ENCODE data around the gene TLN1.
A peak's percentile ranks its signal among the peaks of the same experiment; 100 is the strongest.

The TLN1 gene

GRCh38 chr9:35754264-35754663 is 22.3 kb upstream of the TLN1 start, which contains the start of gene MSMP:
MSMP (minus strand) TSS chr9:35754276; CDS start chr9:35754129, 147 bp downstream.
- DNase-seq, result no peak

DNA sequence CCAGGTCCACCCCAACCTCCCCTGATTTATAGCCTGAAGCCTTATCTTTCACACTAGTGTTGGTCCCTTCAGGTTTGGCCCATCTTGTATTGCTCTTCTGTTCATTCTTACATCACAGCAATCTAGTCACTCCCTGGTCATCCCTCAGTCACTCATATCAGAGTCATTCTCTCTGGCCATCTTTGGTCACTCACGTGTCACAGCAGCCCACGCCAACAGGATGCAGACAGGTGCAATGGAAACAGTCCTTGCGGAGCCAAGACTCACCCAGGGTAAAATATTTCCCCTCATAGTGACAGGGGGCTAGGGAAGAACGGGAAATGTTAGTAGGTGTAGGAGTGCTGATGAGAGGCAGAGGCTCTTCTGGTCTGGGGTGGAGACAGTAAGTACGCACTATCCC is 21.5 kb upstream of the TLN1 start:
- DNase-seq, result no peak

DNA sequence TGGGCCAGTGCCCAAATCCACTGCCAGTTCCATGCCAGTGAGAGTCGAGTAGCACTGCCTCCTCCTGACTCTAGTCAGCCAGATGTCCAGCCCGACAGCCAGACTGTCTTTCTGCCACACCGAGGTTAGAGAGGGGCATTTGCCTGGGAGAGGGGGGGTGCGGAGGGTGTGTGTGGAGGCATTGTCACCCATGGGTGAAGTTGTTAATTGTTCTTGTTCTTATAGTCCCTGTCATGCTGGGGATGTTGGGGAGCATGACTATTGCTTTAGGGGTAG is 18.2 kb upstream of the TLN1 start:
- DNase-seq, result no peak

GRCh38 chr9:35749515-35750255 is 17.7 kb upstream of the TLN1 start:
- peak; percentile 60 for DNase-seq

DNA sequence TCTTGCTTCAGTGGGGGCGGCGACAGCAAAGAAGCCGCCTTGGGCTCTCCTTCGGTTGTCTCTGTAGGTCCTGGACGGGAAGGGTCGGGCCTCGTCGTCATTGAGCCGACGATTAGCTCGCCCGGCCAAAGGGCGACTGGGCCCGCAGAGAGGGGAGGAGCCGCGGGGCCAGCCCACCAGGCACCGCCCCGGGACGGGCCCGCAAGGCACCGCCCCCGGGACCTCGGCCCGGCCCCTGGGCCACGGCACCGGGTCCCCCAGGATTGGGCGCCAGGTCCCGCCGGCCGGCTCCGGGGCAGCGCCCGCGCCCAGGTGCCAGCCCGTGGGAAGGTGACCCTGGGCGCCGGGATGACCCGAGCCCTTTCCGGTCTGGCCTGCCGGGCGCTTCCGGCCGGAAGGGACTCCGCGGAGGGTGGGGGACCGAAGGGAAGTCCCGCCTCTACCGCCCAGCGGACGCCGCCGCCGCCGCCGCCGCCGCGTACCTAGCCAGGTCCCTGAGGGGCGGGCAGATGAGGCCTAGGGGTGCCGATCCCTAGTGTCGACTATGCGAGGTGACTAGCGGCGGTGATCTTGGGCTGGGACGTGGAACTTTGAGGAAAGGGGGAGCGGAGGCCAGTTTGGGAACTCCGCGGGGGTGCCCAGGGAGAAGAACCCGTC is 17.0 kb upstream of the TLN1 start, which contains the start of the genes GBA2 and RGP1:
Gene GBA2, minus strand, starts transcription at position 371 of the 657 bp plus-strand sequence. CDS start 524 bp downstream, outside the sequence.
Gene RGP1, plus strand, starts transcription at position 430 of the 657 bp plus-strand sequence. CDS start 469 bp downstream, outside the sequence.
- DNase-seq, result peak; percentile 83

DNA sequence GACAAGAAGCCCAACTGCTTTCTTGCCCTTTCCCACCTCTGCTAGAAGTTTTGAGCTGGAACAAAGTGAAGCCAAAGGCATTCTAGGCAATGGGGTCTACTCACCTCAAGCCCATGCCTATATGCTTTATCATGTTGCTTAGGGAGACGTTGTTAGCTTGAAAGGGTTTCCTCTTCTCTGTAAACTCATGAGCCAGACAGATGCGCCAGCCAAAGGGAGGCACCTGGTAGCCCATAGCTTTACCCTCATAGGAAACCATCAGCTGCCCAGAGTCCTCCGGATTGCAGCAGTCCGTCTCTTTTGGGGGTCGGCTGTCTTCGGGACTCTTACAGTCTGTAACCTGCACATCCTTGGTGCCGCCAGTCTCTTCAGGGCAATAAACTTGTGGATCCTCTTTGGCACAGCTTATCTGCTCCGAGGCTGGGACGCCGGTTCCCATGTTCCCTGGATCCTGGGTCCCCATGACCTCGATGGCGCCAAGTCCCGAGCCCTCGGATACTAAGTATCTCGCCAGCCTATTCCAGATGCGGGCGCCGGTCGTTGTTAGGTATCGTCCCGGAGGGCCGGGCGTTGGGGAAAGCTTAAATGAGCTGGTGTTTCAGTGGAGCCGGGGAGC is 16.4 kb upstream of the TLN1 start:
- DNase-seq, result no peak

- no peak for DNase-seq
Measured at GRCh38 chr9:35746583-35746982, 14.6 kb upstream of the TLN1 start.

- no peak for DNase-seq
Measured at GRCh38 chr9:35745569-35745968, 13.6 kb upstream of the TLN1 start.

DNA sequence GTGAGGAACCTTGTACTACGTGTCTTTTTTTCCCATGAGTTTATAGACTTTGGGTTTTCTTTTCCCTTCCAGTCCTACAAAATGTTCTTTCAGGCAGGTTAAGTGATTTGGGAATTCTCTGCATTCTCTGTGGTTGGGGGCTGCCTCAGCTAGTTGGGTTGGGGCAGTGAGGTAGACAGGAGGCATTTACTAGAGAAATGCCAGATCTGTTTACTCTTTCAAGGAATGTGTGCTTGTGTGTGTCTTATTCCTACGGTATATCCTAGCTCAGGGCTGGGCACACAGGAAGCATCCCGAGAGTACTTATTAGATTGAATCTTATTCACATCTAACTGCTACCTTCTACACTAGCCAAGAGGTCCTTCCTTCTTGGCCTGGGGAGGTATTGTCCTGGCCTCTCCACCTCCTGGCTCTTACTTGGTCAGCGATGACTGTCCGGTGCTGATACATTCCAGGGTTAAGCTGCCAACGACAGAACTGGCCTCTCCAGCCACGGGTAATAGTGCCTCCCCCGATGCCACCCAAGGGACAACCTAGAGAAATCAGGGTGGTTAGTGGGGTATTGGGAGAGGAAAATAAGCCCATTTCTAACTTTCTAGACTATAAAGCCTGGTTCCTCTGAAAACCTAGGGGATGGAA is 12.0 kb upstream of the TLN1 start:
- DNase-seq, result no peak

- no peak for DNase-seq
Measured at GRCh38 chr9:35743452-35743851, 11.5 kb upstream of the TLN1 start.

DNA sequence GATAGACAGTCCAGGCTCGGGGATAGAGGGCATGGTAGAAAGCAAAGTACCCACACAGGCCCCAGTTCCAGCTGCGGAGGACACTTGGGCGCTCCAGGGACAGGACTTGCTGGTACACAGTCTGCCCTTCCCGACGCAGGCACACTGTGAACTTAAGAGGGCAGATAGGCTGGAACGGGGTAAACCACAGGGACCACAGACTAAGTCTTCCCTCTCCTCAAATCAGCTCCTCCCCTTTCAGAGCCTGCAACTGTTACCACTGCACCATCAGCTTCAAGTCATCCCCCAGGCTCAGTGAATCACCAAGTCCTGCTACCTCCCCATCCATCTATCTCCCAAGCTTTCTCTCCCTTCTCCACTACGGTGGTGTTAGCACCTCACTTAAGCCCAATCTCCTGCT is 9.7 kb upstream of the TLN1 start:
- DNase-seq, result no peak

DNA sequence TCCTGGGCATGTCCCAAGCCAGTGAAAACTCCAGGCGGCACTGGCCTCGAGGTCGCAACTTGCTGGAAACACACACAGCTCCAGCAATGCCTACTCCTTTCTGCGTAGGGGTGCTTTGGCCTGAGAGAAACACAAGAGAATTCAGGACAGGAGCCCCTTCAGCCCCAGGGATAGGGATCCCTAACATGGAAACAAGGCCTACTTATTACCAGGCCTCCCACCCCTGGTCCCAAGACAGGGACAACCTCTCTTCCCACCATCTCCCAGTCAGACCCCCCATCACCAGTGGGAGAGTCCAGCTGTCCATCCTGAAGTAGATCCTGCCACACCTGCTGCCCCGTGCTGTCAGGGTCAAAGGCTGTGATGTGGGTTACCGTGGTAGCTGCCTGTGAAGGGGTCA is 8.2 kb upstream of the TLN1 start:
- no peak for DNase-seq

DNA sequence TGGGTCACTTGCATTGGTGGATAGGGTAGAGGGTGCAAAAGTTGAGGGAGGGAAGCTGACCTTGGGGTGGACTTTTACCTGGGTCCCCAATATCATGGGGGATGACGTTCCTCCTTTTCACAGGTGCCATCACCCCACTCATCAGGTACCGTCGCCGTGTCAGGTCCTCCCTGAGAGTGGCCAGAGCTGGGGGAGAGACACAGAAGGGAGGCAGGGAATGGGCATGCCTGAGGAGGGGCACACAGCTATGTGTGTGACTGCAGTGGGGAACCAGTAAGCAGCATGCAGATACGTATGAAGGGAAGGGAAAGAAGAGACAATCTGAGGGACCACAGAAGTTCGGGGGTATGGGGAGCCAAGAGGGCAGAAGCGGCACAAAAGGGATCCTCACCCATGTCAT is 6.9 kb upstream of the TLN1 start:
- DNase-seq, result no peak

- no peak for DNase-seq
Measured at GRCh38 chr9:35738186-35738585, 6.2 kb upstream of the TLN1 start.

DNA sequence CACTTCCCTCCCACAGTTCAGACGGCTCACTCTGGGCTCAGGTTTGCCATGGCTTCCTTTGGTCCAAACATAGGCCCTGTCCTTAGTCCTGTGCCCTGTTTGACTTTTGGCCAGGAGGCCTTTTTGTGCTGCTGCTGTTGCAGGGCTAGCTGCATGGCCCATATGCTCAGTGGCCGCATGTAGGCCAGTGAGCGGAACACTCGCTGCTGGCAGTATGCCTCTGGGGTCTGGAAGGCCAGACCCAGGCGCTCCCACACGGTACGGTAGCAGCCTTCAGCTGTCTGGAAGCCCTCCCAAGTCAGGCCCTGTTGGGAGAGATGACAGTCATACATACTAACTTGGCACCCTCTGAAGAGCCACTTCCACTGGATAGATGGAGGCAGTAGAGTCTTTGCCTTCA is 5.1 kb upstream of the TLN1 start:
- DNase-seq, result no peak

DNA sequence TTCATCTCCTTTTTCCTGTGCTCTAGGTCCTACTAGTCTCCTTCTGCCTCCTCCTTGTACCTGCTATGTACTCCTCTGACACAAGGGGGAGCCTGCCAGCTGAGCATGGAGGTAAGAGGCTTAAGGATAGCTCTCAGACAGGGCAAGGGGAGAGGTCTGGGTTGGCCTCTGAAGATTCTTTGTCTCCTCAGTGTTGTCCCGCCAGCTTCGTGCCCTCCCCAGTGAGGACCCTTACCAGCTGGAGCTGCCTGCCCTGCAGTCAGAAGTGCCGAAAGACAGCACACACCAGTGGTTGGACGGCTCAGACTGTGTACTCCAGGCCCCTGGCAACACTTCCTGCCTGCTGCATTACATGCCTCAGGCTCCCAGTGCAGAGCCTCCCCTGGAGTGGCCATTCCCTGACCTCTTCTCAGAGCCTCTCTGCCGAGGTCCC is 4.2 kb upstream of the TLN1 start:
- DNase-seq, result peak; percentile 74

DNA sequence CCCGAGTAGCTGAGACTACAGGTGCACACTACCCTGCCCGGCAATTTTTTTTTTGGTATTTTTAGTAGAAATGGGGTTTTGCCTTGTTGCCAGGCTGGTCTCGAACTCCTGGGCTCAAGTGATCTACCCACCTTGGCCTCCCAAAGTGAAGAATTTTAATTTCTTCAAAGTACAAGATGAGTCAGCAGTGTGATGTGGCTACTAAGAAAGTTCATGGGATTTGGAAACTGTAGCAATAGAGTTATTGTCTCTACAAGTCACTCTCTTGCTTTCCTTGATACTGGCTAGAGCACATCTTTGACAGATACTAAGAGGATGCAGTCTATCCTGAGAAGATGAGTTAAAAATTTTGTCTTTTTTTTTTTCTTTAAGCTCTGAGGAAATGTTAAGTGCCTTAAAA is 2.1 kb upstream of the TLN1 start:
- no peak for DNase-seq

DNA sequence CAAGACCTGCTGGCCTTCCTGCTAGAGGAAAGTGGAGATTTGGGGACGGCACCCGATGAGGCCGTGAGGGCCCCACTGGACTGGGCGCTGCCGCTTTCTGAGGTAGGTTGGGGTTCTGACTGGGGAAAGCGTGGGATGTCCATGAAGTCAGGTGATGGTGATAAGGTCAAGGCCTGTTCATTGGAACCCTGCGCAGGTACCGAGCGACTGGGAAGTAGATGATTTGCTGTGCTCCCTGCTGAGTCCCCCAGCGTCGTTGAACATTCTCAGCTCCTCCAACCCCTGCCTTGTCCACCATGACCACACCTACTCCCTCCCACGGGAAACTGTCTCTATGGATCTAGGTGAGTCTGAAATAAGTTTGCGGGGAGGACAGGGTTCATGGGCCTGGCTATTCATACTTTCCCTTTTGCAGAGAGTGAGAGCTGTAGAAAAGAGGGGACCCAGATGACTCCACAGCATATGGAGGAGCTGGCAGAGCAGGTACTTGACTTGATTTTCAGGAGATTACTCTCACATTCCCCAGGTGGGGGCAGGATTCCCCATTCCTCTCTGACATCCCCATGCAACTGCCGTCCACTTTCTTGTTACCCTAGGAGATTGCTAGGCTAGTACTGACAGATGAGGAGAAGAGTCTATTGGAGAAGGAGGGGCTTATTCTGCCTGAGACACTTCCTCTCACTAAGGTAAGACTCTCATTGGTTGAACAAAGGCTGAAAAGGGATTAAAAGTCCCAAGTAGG is 976 bp upstream of the TLN1 start:
- DNase-seq, result peak; percentile 47

DNA sequence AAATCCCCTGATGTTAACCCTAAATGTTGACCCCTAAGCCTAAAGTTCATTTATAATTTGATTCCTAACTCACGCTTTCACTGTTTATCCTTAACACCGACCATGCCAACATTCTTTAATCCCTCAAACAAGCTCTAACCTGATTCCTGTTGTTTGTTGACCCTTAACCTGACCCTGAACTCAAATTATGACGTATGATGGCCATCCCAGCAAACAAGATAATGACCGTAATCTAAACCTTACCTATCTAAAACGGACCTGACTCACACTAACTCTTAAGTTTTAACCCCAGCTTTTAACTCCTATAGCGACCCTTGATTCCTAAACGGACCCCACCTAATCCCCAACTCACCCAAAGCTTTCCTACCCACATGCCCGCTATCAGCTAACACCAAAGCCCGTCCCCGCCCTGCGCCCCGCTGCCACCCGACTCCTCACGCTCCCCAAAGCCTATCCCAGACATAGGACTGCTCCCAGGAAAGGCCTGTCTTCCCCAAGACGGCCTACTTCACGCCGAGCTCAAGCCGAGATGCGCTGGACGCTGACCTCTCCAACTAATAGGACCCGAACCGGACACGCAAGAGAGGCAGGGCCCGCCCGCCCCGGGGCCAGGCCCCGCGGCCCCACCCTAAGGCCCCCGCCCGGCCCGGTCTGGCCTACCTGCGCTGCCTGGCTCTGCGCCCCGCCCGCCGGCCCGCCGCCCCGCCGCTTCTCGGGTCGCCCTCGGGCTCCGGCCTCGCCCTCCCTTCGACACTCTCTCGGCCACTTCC is 395 bp downstream of the TLN1 start:
- peak; percentile 47 for DNase-seq

DNA sequence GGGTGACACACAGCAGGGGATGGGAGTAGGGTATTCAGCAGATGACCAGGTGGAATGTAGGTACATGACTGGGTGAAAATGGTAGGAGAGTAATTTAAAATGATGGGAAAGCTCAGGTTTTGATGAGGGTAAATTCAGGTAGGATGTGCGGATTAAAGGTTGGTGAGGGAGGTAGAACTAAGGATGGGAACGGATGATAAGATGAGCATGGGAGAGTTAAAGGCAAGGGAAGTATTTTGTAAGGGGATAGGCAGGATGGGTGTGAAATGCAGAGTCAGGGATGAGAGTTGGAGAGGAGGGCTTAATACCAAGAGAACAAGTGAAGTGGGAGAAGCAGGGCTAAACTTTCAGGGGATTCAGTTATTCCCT is 1.5 kb downstream of the TLN1 start:
- DNase-seq, result no peak

DNA sequence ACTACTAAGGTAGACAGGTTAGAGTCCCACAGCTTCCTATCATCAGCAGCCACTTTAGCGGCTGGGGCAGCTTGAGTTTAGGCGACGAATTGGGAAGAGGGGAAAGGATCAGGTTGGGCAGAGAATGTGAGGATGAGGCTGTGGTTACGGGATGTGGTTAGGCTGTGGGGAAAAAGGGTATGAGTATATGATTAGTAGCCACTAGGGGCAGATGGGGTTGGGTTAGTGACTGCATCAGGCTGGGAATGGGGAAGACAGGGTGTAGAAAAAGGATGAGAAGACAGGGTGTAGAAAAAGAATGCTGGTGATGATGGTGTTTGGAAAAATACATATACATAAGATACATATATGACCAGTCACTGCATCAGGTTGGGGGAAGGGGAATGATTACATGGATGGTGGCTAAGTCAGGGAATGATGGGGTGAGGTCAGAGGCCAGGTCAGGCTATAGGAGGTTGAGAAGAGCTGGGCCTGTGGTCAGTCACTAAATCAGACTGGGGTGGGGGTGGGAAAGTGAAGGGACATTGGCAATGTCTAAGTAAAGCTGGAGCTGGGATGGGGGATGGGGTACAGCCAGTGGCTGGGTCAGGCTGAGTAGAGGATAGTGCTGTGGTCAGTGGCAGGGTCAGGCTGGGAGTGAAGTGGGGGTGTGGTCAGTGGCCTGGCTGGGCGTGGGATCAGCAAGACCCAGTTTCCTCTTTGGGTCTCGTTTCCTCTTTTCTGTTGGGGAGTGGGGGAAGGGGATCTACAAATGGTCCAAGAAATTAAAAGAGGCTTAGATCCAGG is 2.1 kb downstream of the TLN1 start:
- peak; percentile 45 for DNase-seq

All from stimulated activated CD4-positive, alpha-beta T cell treated with anti-CD3 and anti-CD28 coated beads, Interleukin-15, amount 100 ng/mL, for 24 hours (primary cell).